OCI-LY7 (cell line): ENCODE measurements around the gene BRICD5. TPM values are rescaled to one million over a fixed set of nuclear protein-coding genes. Genes with fewer than 3 reads are reported as not detected.
A peak's percentile ranks its signal among the peaks of the same experiment; 100 is the strongest.

Source experiments
- BruUV-seq: library from RNA; stranded (reverse); fragments of 400-500 nt; replicated peaks from 2 replicates; lab custom pipeline; 2021; lab: Mats Ljungman, UMichigan
- CTCF ChIA-PET: fragments of 300-600 bp; sonication (Branson Sonifier 250); formaldehyde crosslinking; loops from one replicate; lab custom pipeline; 2022; ENCODE audit warnings: antibody characterized with exemption; ENCODE audit not compliant: unreplicated experiment; lab: Charles Lee
- POLR2A ChIA-PET: fragments of 300-600 bp; sonication (Branson Sonifier 250); formaldehyde crosslinking; loops from one replicate; lab custom pipeline; 2022; ENCODE audit warnings: antibody characterized with exemption; lab: Charles Lee
- DNase-seq: peaks from one replicate; pipeline ENCODE4 v3.0.0-alpha.2; 2015; ENCODE audit warnings: low spot score
- H2AFZ ChIP-seq: fragments of 200-600 bp; sonication (generic), shearing (Covaris generic); 2 replicates; pipeline ENCODE4 v1.6.1; 2014; ENCODE audit warnings: mild to moderate bottlenecking, antibody characterized with exemption, low read length, moderate library complexity
- H3K27ac ChIP-seq: fragments of 200-600 bp; sonication (generic); 2 replicates; pipeline ENCODE4 v1.5.1; 2014; ENCODE audit warnings: mixed run types, low read depth, mild to moderate bottlenecking, moderate library complexity, low read length, inconsistent platforms; ENCODE audit not compliant: poor library complexity, severe bottlenecking
- H3K36me3 ChIP-seq: fragments of 200-600 bp; sonication (generic); 2 replicates; pipeline ENCODE4 v1.6.1; 2014; ENCODE audit warnings: mild to moderate bottlenecking, antibody characterized with exemption, low read length, moderate library complexity, mixed read lengths; ENCODE audit not compliant: insufficient read depth
- H3K4me1 ChIP-seq: fragments of 200-600 bp; sonication (generic); 2 replicates; pipeline ENCODE4 v1.5.1; 2014; ENCODE audit warnings: mild to moderate bottlenecking, low read length; ENCODE audit not compliant: insufficient read depth, poor library complexity, severe bottlenecking
- H3K4me2 ChIP-seq: fragments of 200-600 bp; sonication (generic); 2 replicates; pipeline ENCODE4 v1.6.1; 2014; ENCODE audit warnings: mild to moderate bottlenecking, low read length
- H3K4me3 ChIP-seq: fragments of 200-600 bp; sonication (generic); 2 replicates; pipeline ENCODE4 v1.5.1; 2014; ENCODE audit warnings: mild to moderate bottlenecking, low read depth, low read length; ENCODE audit not compliant: poor library complexity, severe bottlenecking
- H3K79me2 ChIP-seq: fragments of 200-600 bp; sonication (generic); 2 replicates; pipeline ENCODE4 v1.6.1; 2016; ENCODE audit warnings: low read depth, mild to moderate bottlenecking, low read length, moderate library complexity, mixed read lengths; ENCODE audit not compliant: insufficient read depth
- H3K9me2 ChIP-seq: fragments of 200-600 bp; sonication (generic); 2 replicates; pipeline ENCODE4 v1.6.1; 2016; ENCODE audit warnings: mild to moderate bottlenecking, low read length, mixed read lengths; ENCODE audit not compliant: insufficient read depth
- H3K9me3 ChIP-seq: fragments of 200-600 bp; sonication (generic); 2 replicates; pipeline ENCODE4 v1.6.1; 2014; ENCODE audit warnings: mild to moderate bottlenecking, mixed run types, low read length, mixed read lengths
- H4K20me1 ChIP-seq: fragments of 200-600 bp; sonication (generic); 2 replicates; pipeline ENCODE4 v1.6.1; 2014; ENCODE audit warnings: mild to moderate bottlenecking, antibody characterized with exemption, low read length, moderate library complexity, mixed read lengths; ENCODE audit not compliant: insufficient read depth
- CTCF ChIP-seq: fragments of 200-600 bp; sonication (generic); conservative IDR thresholded peaks from 2 replicates; pipeline ENCODE4 v1.5.1; 2014; ENCODE audit warnings: mild to moderate bottlenecking, antibody characterized with exemption, low read length, moderate library complexity, mixed read lengths
- EZH2phosphoT487 ChIP-seq: fragments of 200-600 bp; sonication (generic); IDR thresholded peaks from 2 replicates; pipeline ENCODE4 v1.6.1; 2018; ENCODE audit warnings: low read depth, borderline replicate concordance, mild to moderate bottlenecking, mixed run types, antibody characterized with exemption, low read length, moderate library complexity, mixed read lengths
- intact Hi-C: fragments of 100-400 bp; cut with micrococcal nuclease; formaldehyde crosslinking; loops from one replicate; pipeline ENCODE4 v1.10.0; 2022; ENCODE audit not compliant: unreplicated experiment
- total RNA-seq, 2 experiments: library from RNA; depleted of rRNA in 1 of 2; stranded (reverse); fragments of >200 nt in 1 of 2; shearing (Covaris generic) in 1 of 2; gene quantifications; 2 replicates each; pipeline ENCODE4 v1.2.3, GENCODE V29; 2014 to 2022

BRICD5 gene
- total RNA-seq, 2 experiments from 2014 or later: 30.4 to 31.7 TPM

GRCh38 chr16:2216330-2216729 is 5.7 kb upstream of the BRICD5 start:
- no peak overlapping the region for H2AFZ ChIP-seq
- H3K4me3 ChIP-seq: peak overlapping the region; percentile 97
- peaks cover 13% of the 10 kb centered on the region; the same call in 1 of the 2 replicates for H4K20me1 ChIP-seq
- peak overlapping the region; percentile 75 for H3K27ac ChIP-seq
- intact Hi-C loops: no loop called here
- ChIA-PET CTCF (no interaction called here), POLR2A (interaction anchor here (0.6 kb wide), 1 partner anchor 146 kb away, joined by 3 read pairs; no protein-coding TSS in a partner anchor)
- TF ChIP-seq CTCF (no peak), EZH2phosphoT487 (no peak)
- no peaks in the 10 kb centered on the region for H3K9me3 ChIP-seq
- H3K79me2 ChIP-seq: peaks cover 26% of the 10 kb centered on the region; the same call in 1 of the 2 replicates
- peak overlapping the region; percentile 66 for H3K4me2 ChIP-seq
- no peaks in the 10 kb centered on the region for H3K9me2 ChIP-seq
- H3K4me1 ChIP-seq: peaks cover 26% of the 10 kb centered on the region
- H3K36me3 ChIP-seq: peaks cover 16% of the 10 kb centered on the region; the same call in 1 of the 2 replicates
- DNase-seq: no peak
- no TSS peak for BruUV-seq

- TF ChIP-seq CTCF: no peak
- ChIA-PET POLR2A (interaction anchor here (0.6 to 1.4 kb wide), 4 partner anchors 8 to 199 kb away, joined by 3 to 10 read pairs (median 4); partner anchors contain the start of gene TRAF7), CTCF (interaction anchor here (0.5 to 0.6 kb wide), 2 partner anchors 10 to 1803 kb away, joined by 3 read pairs; no protein-coding TSS in a partner anchor)
- Histone ChIP-seq H3K4me1 (peaks cover 26% of the 10 kb centered on the region), H3K4me2 (peak within 1 kb of the TSS; percentile 80), H3K9me3 (no peaks in the 10 kb centered on the region), H4K20me1 (peaks cover 13% of the 10 kb centered on the region; the same call in 1 of the 2 replicates), H3K36me3 (peaks cover 20% of the 10 kb centered on the region; the same call in 1 of the 2 replicates), H2AFZ (peak within 1 kb of the TSS; percentile 45; the same call in 1 of the 2 replicates), H3K79me2 (peaks cover 26% of the 10 kb centered on the region; the same call in 1 of the 2 replicates), H3K9me2 (no peaks in the 10 kb centered on the region), H3K4me3 (peak within 1 kb of the TSS; percentile 98), H3K27ac (peak within 1 kb of the TSS; percentile 75)
- intact Hi-C loops: no loop called here
- DNase-seq: no peak
- no TSS peak for BruUV-seq
Measured at GRCh38 chr16:2214719-2214968, 4.0 kb upstream of the BRICD5 start, which contains the start of gene PGP. PGP (minus strand) TSS chr16:2214840; CDS start chr16:2214777, 63 bp downstream.
